ENCODE results near the gene SPTSSA. TPM values are rescaled to one million over a fixed set of nuclear protein-coding genes. Genes with fewer than 3 reads are reported as not detected.
"Not testable (repeated sequence)": the region's sequence is repeated elsewhere in the genome, so short reads cannot be mapped to it uniquely, and the experiment has no call there.

The SPTSSA gene, protein sequence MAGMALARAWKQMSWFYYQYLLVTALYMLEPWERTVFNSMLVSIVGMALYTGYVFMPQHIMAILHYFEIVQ
- 14.8 TPM for total RNA-seq

DNA sequence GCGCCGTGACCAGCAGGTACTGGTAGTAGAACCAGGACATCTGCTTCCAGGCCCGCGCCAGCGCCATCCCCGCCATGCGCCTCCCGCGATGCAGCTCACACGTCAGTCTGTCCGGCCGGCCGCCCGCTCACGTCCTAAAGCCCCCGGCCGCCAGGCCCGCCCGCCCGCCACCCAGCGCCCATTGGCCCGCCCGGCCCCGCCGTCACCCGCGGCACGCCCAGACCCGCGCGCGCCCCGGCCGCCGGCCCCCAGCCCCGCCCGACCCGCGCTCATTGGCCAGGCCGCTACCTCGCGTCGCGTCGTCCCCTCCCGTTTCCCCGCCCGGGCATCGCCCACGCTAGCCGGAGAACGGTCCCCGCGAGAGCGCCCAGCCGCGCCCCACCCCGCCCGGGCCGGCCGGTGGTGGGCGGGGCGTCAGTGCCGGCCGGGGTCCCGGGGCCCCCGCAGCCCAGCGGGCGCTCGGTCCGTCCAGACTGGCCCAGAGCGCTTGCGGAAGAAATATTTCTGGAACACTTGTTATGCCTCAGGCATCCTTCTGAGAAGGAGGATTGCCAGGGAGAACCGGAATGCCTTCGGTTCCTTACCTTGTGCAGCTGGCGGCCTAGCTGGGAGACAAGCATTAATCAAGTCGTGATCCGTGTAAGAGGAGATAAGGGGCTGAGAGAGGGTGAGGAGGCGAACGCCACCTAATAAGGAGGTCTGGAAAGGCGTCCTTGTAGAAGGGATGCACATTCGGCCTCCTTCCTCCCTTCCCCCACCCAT is at the start of gene SPTSSA:
TSS of gene SPTSSA (minus strand) at position 109 of the 762 bp plus-strand sequence. CDS start at position 76, 33 bp downstream.
- DNase-seq (ENCODE audit: low spot score): peak; percentile 95
- ATAC-seq: peak; percentile 93

- no peak for DNase-seq (ENCODE audit: low spot score)
These were observed 45.8 kb upstream of the SPTSSA start for GRCh38 chr14:34507884-34508283.

DNA sequence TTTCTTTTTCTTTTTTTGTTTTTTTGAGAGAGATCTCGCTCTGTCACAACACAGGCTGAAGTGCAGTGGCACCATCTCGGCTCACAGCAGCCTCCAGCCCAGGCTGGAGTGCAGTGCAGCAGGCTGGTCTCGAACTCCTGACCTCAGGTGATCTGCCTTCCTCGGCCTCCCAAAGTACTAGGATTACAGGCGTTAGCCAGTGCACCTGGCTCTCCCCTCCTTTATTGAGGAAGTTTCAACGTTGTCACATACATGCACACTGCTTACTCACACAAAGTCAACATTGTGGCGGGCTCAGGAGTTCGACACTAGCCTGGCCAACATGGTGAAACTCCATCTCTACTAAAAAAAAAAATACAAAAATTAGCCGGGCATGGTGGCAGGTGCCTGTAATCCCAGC is 45.4 kb upstream of the SPTSSA start:
- ATAC-seq (no peak), DNase-seq (ENCODE audit: low spot score) (no peak)

More at GRCh38 chr14:34507884-34508283, 45.8 kb upstream of the SPTSSA start:
- ATAC-seq: no peak

DNA sequence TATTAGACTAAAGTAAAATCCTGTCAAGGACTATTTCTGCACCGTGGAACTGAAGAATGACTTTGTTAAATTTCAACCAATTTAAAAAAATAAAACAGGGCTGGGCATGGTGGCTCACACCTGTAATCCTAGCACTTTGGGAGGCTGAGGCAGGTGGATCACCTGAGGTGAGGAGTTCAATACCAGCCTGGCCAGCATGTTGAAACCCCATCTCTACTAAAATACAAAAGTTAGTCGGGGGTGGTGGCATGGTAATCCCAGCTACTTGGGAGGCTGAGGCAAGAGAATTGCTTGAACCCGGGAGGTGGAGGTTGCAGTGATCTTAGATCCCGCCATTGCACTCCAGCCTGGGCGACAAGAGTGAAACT is 43.1 kb upstream of the SPTSSA start:
- not testable (repeated sequence) for ATAC-seq; DNase-seq (ENCODE audit: low spot score)

DNA sequence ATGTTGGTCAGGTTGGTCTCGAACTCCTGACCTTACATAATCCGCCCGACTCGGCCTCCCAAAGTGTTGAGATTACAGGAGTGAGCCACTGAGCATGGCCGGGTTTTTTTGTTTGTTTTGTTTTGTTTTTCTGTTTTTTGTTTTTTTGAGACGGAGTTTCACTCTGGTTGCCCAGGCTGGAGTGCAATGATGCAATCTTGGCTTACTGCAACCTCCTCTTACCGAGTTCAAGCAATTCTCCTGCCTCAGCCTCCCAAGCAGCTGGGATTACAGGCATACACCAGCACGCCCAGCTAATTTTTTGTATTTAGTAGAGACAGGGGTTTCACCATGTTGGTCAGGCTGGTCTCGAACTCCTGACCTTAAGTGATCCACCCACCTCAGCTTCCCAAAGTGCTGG is 42.0 kb upstream of the SPTSSA start:
- not testable (repeated sequence) for ATAC-seq

DNA sequence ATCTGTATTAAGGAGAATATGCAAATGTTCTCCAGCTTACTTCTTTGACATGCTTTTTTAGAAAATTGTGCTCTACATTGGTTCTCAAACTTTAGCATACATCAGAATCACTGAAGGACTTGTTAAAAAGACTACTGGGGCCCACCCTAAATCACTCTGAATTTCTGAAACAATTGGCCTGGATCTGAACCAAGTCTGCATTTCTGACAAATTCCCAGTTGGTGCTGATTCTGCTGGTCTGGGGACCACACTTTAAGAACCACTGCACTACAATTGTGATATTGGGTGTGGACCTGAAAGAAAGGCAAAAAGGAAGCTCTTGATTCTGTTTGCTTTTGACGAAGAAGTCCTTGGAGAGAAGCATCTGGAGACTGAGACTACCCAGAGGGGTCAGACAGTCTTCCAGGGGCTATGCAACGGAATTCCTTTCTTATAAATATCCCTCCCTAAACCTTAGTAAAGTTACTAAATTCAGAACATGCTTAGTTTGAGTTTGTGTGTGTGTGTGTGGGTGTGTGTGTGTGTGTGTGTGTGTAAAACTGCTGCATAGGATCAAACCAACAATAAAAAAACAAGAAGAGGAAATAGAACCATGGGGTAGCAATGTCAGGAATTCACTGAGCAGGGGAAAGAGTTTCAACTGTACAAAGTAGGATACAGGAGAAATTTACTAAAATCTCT is 40.6 kb upstream of the SPTSSA start:
- ATAC-seq (no peak), DNase-seq (ENCODE audit: low spot score) (no peak)

More for the DNA sequence above, 42.0 kb upstream of the SPTSSA start:
- DNase-seq (ENCODE audit: low spot score): not testable (repeated sequence)

DNA sequence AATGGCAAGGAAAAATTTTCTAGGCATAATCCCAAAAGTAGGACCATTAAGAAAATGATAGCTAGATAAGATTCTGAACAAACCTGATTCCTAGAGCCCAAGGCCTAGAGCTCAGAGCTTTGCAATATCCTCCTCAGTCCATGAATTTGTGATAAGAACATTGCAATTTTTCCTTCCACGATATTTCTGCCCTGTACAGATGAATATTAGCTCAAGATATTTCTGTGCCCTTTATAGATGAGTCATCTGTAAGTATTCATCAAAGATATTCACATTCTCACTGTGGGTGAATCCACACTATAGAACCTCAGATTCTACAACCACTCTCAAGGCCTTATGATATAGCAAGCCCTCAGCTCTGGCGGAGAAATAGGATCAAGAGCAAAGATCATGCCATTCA is 40.0 kb upstream of the SPTSSA start:
- no peak for DNase-seq (ENCODE audit: low spot score)
- ATAC-seq: no peak

GRCh38 chr14:34501004-34501580 is 39.1 kb upstream of the SPTSSA start:
- ATAC-seq (no peak), DNase-seq (ENCODE audit: low spot score) (no peak)

DNA sequence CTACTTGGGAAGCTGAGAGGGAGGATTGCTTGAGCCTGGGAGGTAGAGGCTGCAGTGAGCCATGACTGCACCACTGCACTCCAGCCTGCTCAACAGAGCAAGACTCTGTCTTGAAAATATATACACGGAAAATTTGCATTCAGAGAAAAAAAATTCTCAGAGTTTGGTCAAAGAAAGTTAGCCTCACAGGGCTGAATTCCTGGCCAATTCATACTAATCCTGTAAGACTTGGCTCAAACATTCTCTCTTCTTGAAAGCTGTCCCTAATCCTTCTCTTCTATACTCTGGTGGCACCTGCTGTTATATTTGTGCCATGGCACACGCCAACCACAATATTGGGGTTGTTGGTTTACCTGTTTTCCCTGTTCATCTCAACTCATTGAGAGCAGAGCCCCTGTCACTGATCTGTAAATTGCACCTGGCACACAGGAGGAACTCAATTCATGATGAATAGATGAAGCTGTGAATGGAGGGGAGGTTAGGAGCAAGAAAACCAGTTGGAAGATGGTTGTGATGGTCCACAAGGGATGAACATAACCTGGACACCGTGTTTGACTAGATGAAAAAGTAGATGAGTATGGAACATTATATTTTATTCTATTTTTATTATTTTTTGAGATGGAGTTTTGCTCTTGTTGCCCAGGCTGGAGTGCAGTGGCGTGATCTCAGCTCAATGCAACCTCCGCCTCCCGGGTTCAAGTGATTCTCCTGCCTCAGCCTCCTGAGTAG is 36.8 kb upstream of the SPTSSA start:
- ATAC-seq: peak; percentile 88
- DNase-seq (ENCODE audit: low spot score): no peak

GRCh38 chr14:34496679-34497513 is 34.9 kb upstream of the SPTSSA start:
- no peak for DNase-seq (ENCODE audit: low spot score)
- peak; percentile 22 for ATAC-seq

- ATAC-seq: peak; percentile 41
- peak; percentile 52 for DNase-seq (ENCODE audit: low spot score)
These were observed 34.1 kb upstream of the SPTSSA start for GRCh38 chr14:34496007-34496678.

DNA sequence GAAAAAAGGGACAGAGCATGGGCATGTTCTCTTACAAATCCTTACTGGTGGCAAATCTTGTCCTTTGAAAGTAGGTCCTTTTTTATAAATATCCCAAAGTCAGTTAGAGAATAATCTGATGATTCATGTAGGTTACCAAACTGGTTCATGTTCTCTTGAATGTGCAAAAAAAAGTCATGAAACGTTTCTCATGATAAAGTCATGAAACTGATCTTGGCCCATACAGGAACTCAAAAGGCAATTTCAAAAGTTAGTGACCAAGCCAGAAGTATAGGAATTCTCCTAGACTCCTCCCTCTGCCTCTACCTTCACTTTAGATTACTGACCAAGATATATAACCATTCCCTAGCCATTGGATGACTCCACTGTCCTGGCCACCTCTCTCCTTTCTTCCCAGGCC is 27.3 kb upstream of the SPTSSA start:
- DNase-seq (ENCODE audit: low spot score) (no peak), ATAC-seq (no peak)

DNA sequence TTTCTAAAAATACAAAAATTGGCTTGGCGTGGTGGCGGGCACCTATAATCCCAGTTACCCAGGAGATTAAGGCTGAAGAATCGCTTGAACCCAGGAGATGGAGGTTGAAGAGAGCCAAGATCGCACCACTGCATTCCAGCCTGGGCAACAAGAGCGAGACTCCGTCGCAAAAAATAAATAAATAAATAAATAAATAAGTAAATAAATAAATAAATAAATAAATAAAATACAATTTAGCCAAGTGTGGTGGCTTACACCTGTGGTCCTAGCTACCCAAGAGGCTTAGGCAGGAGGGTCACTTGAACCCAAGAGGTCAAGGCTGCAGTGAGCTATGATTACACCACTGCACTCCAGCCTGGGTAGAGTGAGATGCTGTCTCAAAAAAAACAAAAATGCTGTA is 26.5 kb upstream of the SPTSSA start:
- ATAC-seq: no peak
- DNase-seq (ENCODE audit: low spot score): no peak

GRCh38 chr14:34484726-34485125 is 22.7 kb upstream of the SPTSSA start:
- ATAC-seq (no peak), DNase-seq (ENCODE audit: low spot score) (no peak)

DNA sequence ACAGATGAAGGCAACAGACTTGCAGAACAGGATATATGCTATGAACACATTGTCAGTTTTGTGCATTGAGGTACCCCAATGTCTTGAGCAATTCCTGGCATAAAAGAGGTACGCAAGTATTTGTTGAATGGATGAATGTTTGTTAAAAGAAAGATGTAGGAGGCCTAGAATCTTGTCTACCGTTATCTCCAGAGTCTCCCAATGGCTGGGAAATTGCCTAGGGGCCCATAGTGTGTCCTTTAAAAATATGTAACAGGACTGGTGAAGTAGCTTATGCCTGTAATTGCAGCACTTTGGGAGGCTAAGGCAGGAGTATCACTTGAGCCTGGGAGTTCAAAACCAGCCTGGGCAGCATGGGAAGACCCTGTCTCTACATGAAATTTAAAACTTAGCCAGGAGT is 20.4 kb upstream of the SPTSSA start:
- DNase-seq (ENCODE audit: low spot score) (no peak), ATAC-seq (no peak)

- DNase-seq (ENCODE audit: low spot score) (no peak), ATAC-seq (no peak)
These were observed 17.7 kb upstream of the SPTSSA start for GRCh38 chr14:34479694-34480093.

DNA sequence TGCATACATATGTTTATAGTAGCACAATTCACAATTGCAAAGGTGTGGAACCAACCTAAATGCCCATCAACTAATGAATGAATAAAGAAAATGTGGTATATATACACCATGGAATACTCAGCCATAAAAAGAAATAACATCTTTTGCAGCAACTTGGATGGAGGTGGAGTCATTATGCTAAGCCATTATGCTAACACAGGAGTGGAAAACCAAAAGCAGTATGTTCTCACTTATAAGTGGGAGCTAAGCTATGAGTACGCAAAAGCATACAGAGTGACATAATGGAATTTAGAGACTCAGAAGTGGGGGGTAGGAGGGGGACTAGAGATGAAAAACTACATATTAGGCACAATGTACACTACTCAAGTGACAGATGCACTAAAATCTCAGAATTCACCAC is 16.2 kb upstream of the SPTSSA start:
- DNase-seq (ENCODE audit: low spot score) (no peak), ATAC-seq (no peak)

DNA sequence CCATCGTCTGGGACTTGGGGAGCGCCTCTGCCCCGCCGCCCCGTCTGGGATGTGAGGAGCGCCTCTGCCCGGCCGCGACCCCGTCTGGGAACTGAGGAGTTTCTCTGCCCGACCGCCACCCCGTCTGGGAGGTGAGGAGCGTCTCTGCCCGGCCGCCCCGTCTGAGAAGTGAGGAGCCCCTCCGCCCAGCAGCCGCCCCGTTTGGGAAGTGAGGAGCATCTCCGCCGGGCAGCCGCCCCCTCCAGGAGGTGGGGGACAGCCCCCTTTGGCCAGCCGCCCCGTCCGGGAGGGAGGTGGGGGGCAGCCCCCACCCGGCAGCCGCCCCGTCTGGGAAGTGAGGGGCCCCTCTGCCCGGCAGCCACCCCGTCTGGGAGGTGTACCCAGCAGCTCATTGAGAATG is 14.0 kb upstream of the SPTSSA start:
- not testable (repeated sequence) for ATAC-seq

DNA sequence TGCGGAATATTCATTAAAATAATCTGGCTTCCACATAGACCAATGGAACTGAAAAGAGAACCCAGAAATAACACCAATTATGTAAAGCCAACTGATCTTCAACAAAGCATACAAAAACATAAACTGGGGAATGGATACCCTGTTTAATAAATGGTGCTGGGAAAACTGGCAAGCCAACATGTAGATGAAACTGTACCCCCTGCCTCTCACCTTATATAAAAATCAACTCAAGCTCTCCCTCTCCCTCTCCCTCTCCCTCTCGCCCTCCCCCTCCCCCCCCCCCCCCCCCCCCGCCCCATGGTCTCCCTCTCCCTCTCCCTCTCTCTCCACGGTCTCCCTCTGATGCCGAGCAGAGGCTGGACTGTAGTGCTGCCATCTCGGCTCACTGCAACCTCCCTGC is 13.1 kb upstream of the SPTSSA start:
- DNase-seq (ENCODE audit: low spot score) (no peak), ATAC-seq (no peak)

More for the DNA sequence above, 14.0 kb upstream of the SPTSSA start:
- DNase-seq (ENCODE audit: low spot score): not testable (repeated sequence)

Measured in left lobe of liver (tissue), 2 donors.